Osteoblast (primary cell): Measurements from ENCODE around the gene ARHGEF1. TPM values are rescaled to one million over a fixed set of nuclear protein-coding genes. Genes with fewer than 3 reads are reported as not detected.

Experiments used
- DNase-seq: peaks from one replicate; pipeline ENCODE4 v3.0.0; 2011; ENCODE audit warnings: low spot score, mixed read lengths; ENCODE audit not compliant: insufficient read length; ENCODE audit errors: missing footprints
- H2AFZ ChIP-seq: 2 replicates; pipeline ENCODE4 v1.6.0; 2011; ENCODE audit warnings: mild to moderate bottlenecking, low read length
- H3K27ac ChIP-seq: 2 replicates; pipeline ENCODE4 v1.5.1; 2011; ENCODE audit warnings: mild to moderate bottlenecking, low read depth, low read length, moderate library complexity
- H3K27me3 ChIP-seq: 2 replicates; pipeline ENCODE4 v1.6.0; 2012; ENCODE audit warnings: mild to moderate bottlenecking, control low read depth, inconsistent platforms, low read length, moderate library complexity; ENCODE audit not compliant: insufficient read depth
- H3K36me3 ChIP-seq: 2 replicates; pipeline ENCODE4 v1.5.1; 2011; ENCODE audit warnings: mild to moderate bottlenecking, low read length, control low read depth, moderate library complexity; ENCODE audit not compliant: insufficient read depth
- H3K4me1 ChIP-seq: 2 replicates; pipeline ENCODE4 v1.5.1; 2011; ENCODE audit warnings: mild to moderate bottlenecking, low read length, control low read depth, moderate library complexity; ENCODE audit not compliant: insufficient read depth
- H3K4me2 ChIP-seq: 2 replicates; pipeline ENCODE4 v1.6.0; 2011; ENCODE audit warnings: mild to moderate bottlenecking, low read length; ENCODE audit not compliant: insufficient read depth
- H3K4me3 ChIP-seq: fragments of 200-600 bp; sonication (generic); 3 replicates; pipeline ENCODE4 v1.5.1; 2012; ENCODE audit warnings: mild to moderate bottlenecking, low read length, inconsistent platforms; ENCODE audit not compliant: insufficient read depth
- H3K79me2 ChIP-seq: 2 replicates; pipeline ENCODE4 v1.6.0; 2012; ENCODE audit warnings: mild to moderate bottlenecking, low read length, control low read depth, inconsistent platforms; ENCODE audit not compliant: insufficient read depth
- H3K9me3 ChIP-seq: 2 replicates; pipeline ENCODE4 v1.5.1; 2011; ENCODE audit warnings: low read depth, low read length, control low read depth
- H4K20me1 ChIP-seq: 2 replicates; pipeline ENCODE4 v1.6.0; 2012; ENCODE audit warnings: mild to moderate bottlenecking, low read length, control low read depth; ENCODE audit not compliant: insufficient read depth
- CTCF ChIP-seq: IDR thresholded peaks from 2 replicates; pipeline ENCODE4 v1.5.1; 2011; ENCODE audit warnings: mild to moderate bottlenecking, low read depth, low read length, moderate library complexity; ENCODE audit errors: extremely low read depth
- total RNA-seq: library from RNA; depleted of rRNA; stranded (reverse); fragments of >200 nt; gene quantifications from 2 replicates; pipeline ENCODE4 v1.2.3, GENCODE V29; 2012

Gene ARHGEF1
- 30.6 and 31.8 TPM in 2 replicates for total RNA-seq

- TF ChIP-seq CTCF = no peak
- Histone ChIP-seq H3K36me3 (no peaks in the 10 kb centered on the region), H3K79me2 (peaks cover 33% of the 10 kb centered on the region), H3K4me3 (peak within 1 kb of the TSS; percentile 84), H4K20me1 (peaks cover 19% of the 10 kb centered on the region), H3K4me1 (peaks cover 24% of the 10 kb centered on the region), H3K27me3 (no peaks in the 10 kb centered on the region), H3K4me2 (peak within 1 kb of the TSS; percentile 98), H3K9me3 (no peaks in the 10 kb centered on the region), H2AFZ (peak within 1 kb of the TSS; percentile 77), H3K27ac (no peak within 1 kb of the TSS)
- DNase-seq = peak; percentile 94
Measured at GRCh38 chr19:41882568-41883462, at the start of gene ARHGEF1. Gene ARHGEF1, plus strand, starts transcription at chr19:41883184. Its CDS starts 4,899 bp downstream, at chr19:41888083.

GRCh38 chr19:41837981-41838708 is 44.8 kb upstream of the ARHGEF1 start:
- Histone ChIP-seq H3K4me2 (no peak overlapping the region), H4K20me1 (no peaks in the 10 kb centered on the region), H2AFZ (no peak overlapping the region), H3K36me3 (no peaks in the 10 kb centered on the region), H3K4me1 (no peaks in the 10 kb centered on the region), H3K9me3 (no peaks in the 10 kb centered on the region), H3K79me2 (no peaks in the 10 kb centered on the region), H3K27me3 (peaks cover 15% of the 10 kb centered on the region), H3K27ac (no peak overlapping the region), H3K4me3 (no peak overlapping the region)
- DNase-seq = no peak
- no peak for TF ChIP-seq CTCF

GRCh38 chr19:41839211-41839610 is 43.8 kb upstream of the ARHGEF1 start:
- Histone ChIP-seq H3K27me3 (peaks cover 15% of the 10 kb centered on the region), H4K20me1 (no peaks in the 10 kb centered on the region), H3K4me1 (no peaks in the 10 kb centered on the region), H3K27ac (no peak overlapping the region), H3K4me2 (no peak overlapping the region), H3K36me3 (no peaks in the 10 kb centered on the region), H3K79me2 (no peaks in the 10 kb centered on the region), H2AFZ (no peak overlapping the region), H3K4me3 (no peak overlapping the region), H3K9me3 (no peaks in the 10 kb centered on the region)
- DNase-seq = peak; percentile 35
- TF ChIP-seq CTCF = no peak

- H3K79me2 ChIP-seq = no peaks in the 10 kb centered on the region
- DNase-seq = peak; percentile 73
- no peak overlapping the region for H3K4me3 ChIP-seq
- no peaks in the 10 kb centered on the region for H3K9me3 ChIP-seq
- H4K20me1 ChIP-seq = no peaks in the 10 kb centered on the region
- H3K4me2 ChIP-seq = no peak overlapping the region
- H3K27ac ChIP-seq = no peak overlapping the region
- no peak for TF ChIP-seq CTCF
- no peaks in the 10 kb centered on the region for H3K4me1 ChIP-seq
- no peak overlapping the region for H2AFZ ChIP-seq
- H3K27me3 ChIP-seq = peaks cover 8% of the 10 kb centered on the region
- no peaks in the 10 kb centered on the region for H3K36me3 ChIP-seq
Measured at GRCh38 chr19:41843371-41843770, 39.6 kb upstream of the ARHGEF1 start.
